Measurements from ENCODE around the gene WNT5A. TPM values are rescaled to one million over a fixed set of nuclear protein-coding genes. Genes with fewer than 3 reads are reported as not detected.

The WNT5A gene
- total and polyA plus RNA-seq, 10 donors, result 1.1 to 26.7 (median 11.3) TPM

DNA sequence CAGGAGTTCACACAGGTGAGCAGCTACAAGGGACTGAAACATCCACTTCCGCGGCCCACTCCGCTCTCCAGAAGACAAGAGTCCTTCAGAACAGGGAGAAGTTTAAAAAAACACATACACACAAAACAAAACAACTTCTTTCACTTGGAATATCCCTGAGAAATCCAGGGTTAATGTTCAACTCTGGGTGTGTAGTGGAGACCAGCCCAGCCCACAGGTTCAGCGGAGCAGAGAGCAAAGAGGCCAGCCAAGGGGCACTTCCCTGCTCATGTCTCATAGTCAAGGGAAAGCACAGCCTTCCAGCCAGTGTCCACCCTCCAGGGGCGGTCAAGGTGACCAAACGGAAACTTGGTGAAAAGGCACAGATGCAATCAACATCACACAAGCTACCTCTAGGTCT lies 41.6 kb downstream of the WNT5A start:
- H3K27me3 ChIP-seq (replicated peaks in 1 of 7), result peaks cover 0 to 8% (median 0%) of the 10 kb centered on the region in 7 donors
- no peaks in the 10 kb centered on the region for H3K36me3 ChIP-seq
- no peak for DNase-seq
- intact Hi-C loops (cut with DNase I; ENCODE audit: low total_unique reads), result no loop called here
- H3K4me1 ChIP-seq, result no peaks in the 10 kb centered on the region
- H3K9me3 ChIP-seq, result no peaks in the 10 kb centered on the region
- H3K27ac ChIP-seq, result no peak overlapping the region
- 75 to 91% (median 81%) methylated on average over 6 of the region's 6 CpGs for WGBS, 5 donors
- TF ChIP-seq POLR2AphosphoS5 (IDR thresholded peaks at IDR 0.05) (no peak), POLR2A (IDR thresholded peaks at IDR 0.05) (no peak)
- TF ChIP-seq, protein P1, sequence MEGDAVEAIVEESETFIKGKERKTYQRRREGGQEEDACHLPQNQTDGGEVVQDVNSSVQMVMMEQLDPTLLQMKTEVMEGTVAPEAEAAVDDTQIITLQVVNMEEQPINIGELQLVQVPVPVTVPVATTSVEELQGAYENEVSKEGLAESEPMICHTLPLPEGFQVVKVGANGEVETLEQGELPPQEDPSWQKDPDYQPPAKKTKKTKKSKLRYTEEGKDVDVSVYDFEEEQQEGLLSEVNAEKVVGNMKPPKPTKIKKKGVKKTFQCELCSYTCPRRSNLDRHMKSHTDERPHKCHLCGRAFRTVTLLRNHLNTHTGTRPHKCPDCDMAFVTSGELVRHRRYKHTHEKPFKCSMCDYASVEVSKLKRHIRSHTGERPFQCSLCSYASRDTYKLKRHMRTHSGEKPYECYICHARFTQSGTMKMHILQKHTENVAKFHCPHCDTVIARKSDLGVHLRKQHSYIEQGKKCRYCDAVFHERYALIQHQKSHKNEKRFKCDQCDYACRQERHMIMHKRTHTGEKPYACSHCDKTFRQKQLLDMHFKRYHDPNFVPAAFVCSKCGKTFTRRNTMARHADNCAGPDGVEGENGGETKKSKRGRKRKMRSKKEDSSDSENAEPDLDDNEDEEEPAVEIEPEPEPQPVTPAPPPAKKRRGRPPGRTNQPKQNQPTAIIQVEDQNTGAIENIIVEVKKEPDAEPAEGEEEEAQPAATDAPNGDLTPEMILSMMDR (IDR thresholded peaks at IDR 0.05 in 8 of 11, conservative IDR thresholded peaks at IDR 0.05 in 3 of 11), result no peak
- H3K4me3 ChIP-seq, result no peak overlapping the region

DNA sequence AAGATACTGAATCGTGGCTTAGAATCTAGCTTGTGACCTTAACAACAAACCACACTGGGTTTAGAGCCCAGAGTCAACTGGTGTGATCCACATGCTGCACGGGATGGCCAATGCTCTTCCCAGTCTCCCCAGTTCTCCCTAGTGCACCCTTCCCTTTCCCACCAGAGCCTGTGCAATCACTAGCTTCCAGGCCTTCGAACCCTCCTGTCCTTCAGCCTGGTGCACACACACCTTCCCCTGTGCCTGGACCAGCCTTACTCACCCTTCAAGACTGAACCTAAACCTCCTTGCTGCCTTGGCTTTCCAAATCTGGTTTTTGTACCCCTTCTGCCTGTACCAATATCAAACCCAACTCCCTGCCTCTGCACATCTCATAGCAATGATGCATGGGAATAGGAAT lies 43.8 kb downstream of the WNT5A start:
- 63 to 86% (median 77%) methylated on average over 3 of the region's 3 CpGs for WGBS, 5 donors
- TF ChIP-seq POLR2AphosphoS5 (IDR thresholded peaks at IDR 0.05), result no peak
- TF ChIP-seq, protein P1 (IDR thresholded peaks at IDR 0.05 in 8 of 11, conservative IDR thresholded peaks at IDR 0.05 in 3 of 11), result no peak
- no peak for TF ChIP-seq POLR2A (IDR thresholded peaks at IDR 0.05)
- Histone ChIP-seq H3K27ac (no peak overlapping the region), H3K4me1 (no peaks in the 10 kb centered on the region), H3K4me3 (no peak overlapping the region), H3K36me3 (no peaks in the 10 kb centered on the region), H3K27me3 (replicated peaks in 1 of 7) (peaks cover 0 to 8% (median 0%) of the 10 kb centered on the region in 7 donors), H3K9me3 (no peaks in the 10 kb centered on the region)
- DNase-seq, result no peak
- intact Hi-C loops (cut with DNase I; ENCODE audit: low total_unique reads), result no loop called here

DNA sequence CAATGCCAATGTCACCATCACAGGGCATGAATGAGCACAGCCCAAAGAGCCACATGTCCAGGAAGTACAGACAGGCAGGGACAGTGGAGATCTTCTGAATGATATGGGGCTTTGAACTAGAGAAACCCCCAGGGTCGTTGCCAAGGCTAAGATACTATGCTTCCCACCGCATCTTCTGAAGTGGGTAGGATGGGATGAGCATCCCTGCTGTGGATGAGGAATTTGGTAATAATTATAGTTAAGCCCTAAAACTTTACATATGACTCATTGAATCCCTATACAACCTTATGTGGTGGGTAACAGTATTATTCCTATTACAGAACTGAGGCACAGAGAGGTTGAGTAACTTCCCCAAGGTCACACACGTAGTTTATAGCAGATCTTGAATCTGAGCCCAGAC lies 44.2 kb downstream of the WNT5A start:
- intact Hi-C loops (cut with DNase I; ENCODE audit: low total_unique reads), result no loop called here
- Histone ChIP-seq H3K27me3 (replicated peaks in 1 of 7) (peaks cover 0 to 8% (median 0%) of the 10 kb centered on the region in 7 donors), H3K4me3 (no peak overlapping the region), H3K36me3 (no peaks in the 10 kb centered on the region), H3K9me3 (no peaks in the 10 kb centered on the region), H3K4me1 (no peaks in the 10 kb centered on the region), H3K27ac (no peak overlapping the region)
- 63 to 80% (median 64%) methylated on average over 3 of the region's 3 CpGs for WGBS, 5 donors
- DNase-seq, result no peak
- no peak for TF ChIP-seq POLR2A (IDR thresholded peaks at IDR 0.05)
- TF ChIP-seq POLR2AphosphoS5 (IDR thresholded peaks at IDR 0.05), result no peak
- TF ChIP-seq, protein P1 (IDR thresholded peaks at IDR 0.05 in 8 of 11, conservative IDR thresholded peaks at IDR 0.05 in 3 of 11), result no peak

DNA sequence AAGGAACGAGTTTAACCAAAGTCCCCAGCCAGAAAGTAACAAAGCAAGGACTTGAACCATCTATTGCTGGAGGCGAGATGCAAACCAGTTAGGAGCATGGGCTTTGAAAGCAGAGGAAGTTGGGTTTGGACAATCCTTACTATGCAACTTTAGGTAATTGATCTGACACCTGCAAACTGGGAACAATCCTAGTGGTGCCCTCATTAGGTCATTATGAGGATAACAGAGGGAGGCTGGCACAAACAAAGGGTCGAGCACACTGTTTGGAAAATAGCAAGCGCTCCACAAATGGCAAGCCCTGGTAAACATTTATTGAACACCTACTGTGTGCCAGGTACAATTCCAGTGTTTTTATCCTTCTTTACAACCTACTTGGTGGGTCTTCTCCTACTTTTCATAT lies 45.6 kb downstream of the WNT5A start:
- DNase-seq, result no peak
- Histone ChIP-seq H3K27me3 (replicated peaks in 1 of 7) (peaks cover 0 to 2% (median 0%) of the 10 kb centered on the region in 7 donors), H3K4me1 (no peaks in the 10 kb centered on the region), H3K9me3 (no peaks in the 10 kb centered on the region), H3K27ac (no peak overlapping the region), H3K36me3 (no peaks in the 10 kb centered on the region), H3K4me3 (no peak overlapping the region)
- 75 to 84% (median 80%) methylated on average over 4 of the region's 4 CpGs for WGBS, 5 donors
- intact Hi-C loops (cut with DNase I; ENCODE audit: low total_unique reads), result no loop called here
- TF ChIP-seq, protein P1 (IDR thresholded peaks at IDR 0.05 in 8 of 11, conservative IDR thresholded peaks at IDR 0.05 in 3 of 11), result no peak
- TF ChIP-seq POLR2A (IDR thresholded peaks at IDR 0.05) (no peak), POLR2AphosphoS5 (IDR thresholded peaks at IDR 0.05) (no peak)

Measured in spleen (tissue), 11 donors.